GM18502 (cell line): Measurements from ENCODE around the gene KCNJ4.
"Not testable (repeated sequence)": the region's sequence is repeated elsewhere in the genome, so short reads cannot be mapped to it uniquely, and the experiment has no call there.

Experiments used
- ATAC-seq: cut with Tn5 transposase; IDR thresholded peaks from one replicate; pipeline ENCODE4 v1.9.1; 2021; ENCODE audit warnings: mild to moderate bottlenecking; ENCODE audit not compliant: unreplicated experiment, poor library complexity

KCNJ4 gene

GRCh38 chr22:38416621-38417251, 38.3 kb downstream of the KCNJ4 start:
- no peak for ATAC-seq

- no peak for ATAC-seq
Observed at GRCh38 chr22:38415561-38416321, 39.3 kb downstream of the KCNJ4 start.

- ATAC-seq = no peak
Observed at GRCh38 chr22:38415046-38415445, 40.0 kb downstream of the KCNJ4 start.

- ATAC-seq = no peak
Observed at GRCh38 chr22:38414009-38414395, 41.0 kb downstream of the KCNJ4 start.

GRCh38 chr22:38413085-38414008, 41.7 kb downstream of the KCNJ4 start:
- no peak for ATAC-seq

- no peak for ATAC-seq
Observed at GRCh38 chr22:38412435-38413084, 42.4 kb downstream of the KCNJ4 start.

- ATAC-seq = no peak
Observed at GRCh38 chr22:38411016-38411415, 44.0 kb downstream of the KCNJ4 start.

- not testable (repeated sequence) for ATAC-seq
Observed at GRCh38 chr22:38409916-38410315, 45.1 kb downstream of the KCNJ4 start.

- no peak for ATAC-seq
Observed at GRCh38 chr22:38406617-38407016, 48.4 kb downstream of the KCNJ4 start.

GRCh38 chr22:38404419-38404818, 50.6 kb downstream of the KCNJ4 start:
- no peak for ATAC-seq

GRCh38 chr22:38403812-38404211, 51.2 kb downstream of the KCNJ4 start:
- ATAC-seq = no peak

GRCh38 chr22:38402204-38402603, 52.8 kb downstream of the KCNJ4 start:
- ATAC-seq = no peak

- ATAC-seq = no peak
Observed at GRCh38 chr22:38401336-38402084, 53.5 kb downstream of the KCNJ4 start.

GRCh38 chr22:38400256-38400655, 54.7 kb downstream of the KCNJ4 start:
- ATAC-seq = not testable (repeated sequence)

GRCh38 chr22:38398609-38399461, 56.2 kb downstream of the KCNJ4 start:
- peak; percentile 44 for ATAC-seq

GRCh38 chr22:38398181-38398608, 56.8 kb downstream of the KCNJ4 start:
- ATAC-seq = peak; percentile 30

GRCh38 chr22:38397189-38398085, 57.6 kb downstream of the KCNJ4 start:
- peak; percentile 37 for ATAC-seq
